ENCODE measurements around the gene ATE1. TPM values are rescaled to one million over a fixed set of nuclear protein-coding genes. Genes with fewer than 3 reads are reported as not detected.

ATE1 gene
- total RNA-seq, 2 experiments from 2014 or later: 26.6 to 28.1 TPM

GRCh38 chr10:121739114-121739513, 188.7 kb downstream of the ATE1 start:
- CTCF ChIA-PET: no interaction called here
- ATAC-seq (no peak), DNase-seq (no peak)
- Mint-ChIP-seq H3K4me1 (peaks cover 11% of the 10 kb centered on the region), H3K9me3 (ENCODE audit: low read depth) (no peaks in the 10 kb centered on the region), H3K36me3 (peaks cover 7% of the 10 kb centered on the region), H3K27me3 (peaks cover 34% of the 10 kb centered on the region), H3K4me3 (no peak overlapping the region), H3K27ac (no peak overlapping the region)

- CTCF ChIA-PET: interaction anchor here (0.8 kb wide), 1 partner anchor 787 kb away, joined by 3 read pairs; no protein-coding TSS in a partner anchor
- Mint-ChIP-seq H3K4me3 (no peak overlapping the region), H3K9me3 (ENCODE audit: low read depth) (no peaks in the 10 kb centered on the region), H3K36me3 (peaks cover 5% of the 10 kb centered on the region), H3K27ac (no peak overlapping the region), H3K27me3 (peaks cover 40% of the 10 kb centered on the region), H3K4me1 (peaks cover 11% of the 10 kb centered on the region)
- DNase-seq: no peak
- ATAC-seq: no peak
Measured at GRCh38 chr10:121736315-121737130, 191.3 kb downstream of the ATE1 start.

GRCh38 chr10:121735263-121735662, 192.6 kb downstream of the ATE1 start:
- CTCF ChIA-PET: interaction anchor here (0.6 kb wide), 1 partner anchor 184 kb away, joined by 3 read pairs; no protein-coding TSS in a partner anchor

GRCh38 chr10:121734589-121735045, 193.2 kb downstream of the ATE1 start:
- Mint-ChIP-seq H3K9me3 (ENCODE audit: low read depth) (no peaks in the 10 kb centered on the region), H3K4me3 (no peak overlapping the region), H3K36me3 (no peaks in the 10 kb centered on the region), H3K27me3 (peaks cover 40% of the 10 kb centered on the region), H3K27ac (no peak overlapping the region), H3K4me1 (peaks cover 8% of the 10 kb centered on the region)
- no peak for ATAC-seq
- CTCF ChIA-PET: interaction anchor here (0.6 to 2.4 kb wide), 5 partner anchors 185 to 1325 kb away, joined by 3 to 8 read pairs (median 3); no protein-coding TSS in a partner anchor
- DNase-seq: no peak

More at GRCh38 chr10:121735263-121735662, 192.6 kb downstream of the ATE1 start:
- DNase-seq (no peak), ATAC-seq (no peak)
- no peaks in the 10 kb centered on the region for H3K9me3 Mint-ChIP-seq (ENCODE audit: low read depth)
- peaks cover 40% of the 10 kb centered on the region for H3K27me3 Mint-ChIP-seq
- H3K4me3 Mint-ChIP-seq: no peak overlapping the region
- H3K27ac Mint-ChIP-seq: no peak overlapping the region
- H3K36me3 Mint-ChIP-seq: no peaks in the 10 kb centered on the region
- H3K4me1 Mint-ChIP-seq: peaks cover 8% of the 10 kb centered on the region

GRCh38 chr10:121732656-121733445, 195.0 kb downstream of the ATE1 start:
- ATAC-seq (no peak), DNase-seq (no peak)
- no peaks in the 10 kb centered on the region for H3K9me3 Mint-ChIP-seq (ENCODE audit: low read depth)
- H3K4me1 Mint-ChIP-seq: peaks cover 2% of the 10 kb centered on the region
- no peaks in the 10 kb centered on the region for H3K36me3 Mint-ChIP-seq
- H3K4me3 Mint-ChIP-seq: no peak overlapping the region
- CTCF ChIA-PET: interaction anchor here (2.4 kb wide), 1 partner anchor 784 kb away, joined by 8 read pairs; no protein-coding TSS in a partner anchor
- H3K27me3 Mint-ChIP-seq: peaks cover 35% of the 10 kb centered on the region
- no peak overlapping the region for H3K27ac Mint-ChIP-seq

GRCh38 chr10:121732172-121732571, 195.7 kb downstream of the ATE1 start:
- ATAC-seq (no peak), DNase-seq (no peak)
- Mint-ChIP-seq H3K27me3 (peaks cover 31% of the 10 kb centered on the region), H3K4me3 (no peak overlapping the region), H3K36me3 (no peaks in the 10 kb centered on the region), H3K4me1 (no peaks in the 10 kb centered on the region), H3K9me3 (ENCODE audit: low read depth) (no peaks in the 10 kb centered on the region), H3K27ac (no peak overlapping the region)
- CTCF ChIA-PET: no interaction called here

- H3K36me3 Mint-ChIP-seq: no peaks in the 10 kb centered on the region
- ATAC-seq (no peak), DNase-seq (no peak)
- no peak overlapping the region for H3K27ac Mint-ChIP-seq
- no peaks in the 10 kb centered on the region for H3K9me3 Mint-ChIP-seq (ENCODE audit: low read depth)
- no peak overlapping the region for H3K4me3 Mint-ChIP-seq
- H3K27me3 Mint-ChIP-seq: peaks cover 4% of the 10 kb centered on the region
- CTCF ChIA-PET: no interaction called here
- H3K4me1 Mint-ChIP-seq: no peaks in the 10 kb centered on the region
Measured at GRCh38 chr10:121724282-121724681, 203.5 kb downstream of the ATE1 start.

- Mint-ChIP-seq H3K4me3 (no peak overlapping the region), H3K9me3 (ENCODE audit: low read depth) (no peaks in the 10 kb centered on the region), H3K4me1 (no peaks in the 10 kb centered on the region), H3K27me3 (peaks cover 4% of the 10 kb centered on the region), H3K36me3 (no peaks in the 10 kb centered on the region), H3K27ac (no peak overlapping the region)
- no peak for DNase-seq
- ATAC-seq: no peak
- CTCF ChIA-PET: no interaction called here
Measured at GRCh38 chr10:121722665-121723064, 205.2 kb downstream of the ATE1 start.

GRCh38 chr10:121721257-121721656, 206.6 kb downstream of the ATE1 start:
- DNase-seq: no peak
- Mint-ChIP-seq H3K4me1 (no peaks in the 10 kb centered on the region), H3K4me3 (no peak overlapping the region), H3K27me3 (peaks cover 8% of the 10 kb centered on the region), H3K9me3 (ENCODE audit: low read depth) (no peaks in the 10 kb centered on the region), H3K36me3 (no peaks in the 10 kb centered on the region), H3K27ac (no peak overlapping the region)
- CTCF ChIA-PET: interaction anchor here (0.6 kb wide), 1 partner anchor 446 kb away, joined by 3 read pairs; no protein-coding TSS in a partner anchor
- ATAC-seq: no peak

GRCh38 chr10:121715969-121716368, 211.9 kb downstream of the ATE1 start:
- ATAC-seq (no peak), DNase-seq (no peak)
- Mint-ChIP-seq H3K27ac (no peak overlapping the region), H3K4me1 (no peaks in the 10 kb centered on the region), H3K4me3 (no peak overlapping the region), H3K36me3 (no peaks in the 10 kb centered on the region), H3K27me3 (peaks cover 4% of the 10 kb centered on the region), H3K9me3 (ENCODE audit: low read depth) (no peaks in the 10 kb centered on the region)
- CTCF ChIA-PET: no interaction called here

- Mint-ChIP-seq H3K4me1 (no peaks in the 10 kb centered on the region), H3K27ac (no peak overlapping the region), H3K9me3 (ENCODE audit: low read depth) (no peaks in the 10 kb centered on the region), H3K27me3 (peaks cover 7% of the 10 kb centered on the region), H3K36me3 (no peaks in the 10 kb centered on the region), H3K4me3 (no peak overlapping the region)
- no peak for DNase-seq
- ATAC-seq: no peak
- CTCF ChIA-PET: no interaction called here
Measured at GRCh38 chr10:121715076-121715475, 212.8 kb downstream of the ATE1 start.

- Mint-ChIP-seq H3K4me3 (no peak overlapping the region), H3K27ac (no peak overlapping the region), H3K36me3 (no peaks in the 10 kb centered on the region), H3K9me3 (ENCODE audit: low read depth) (no peaks in the 10 kb centered on the region), H3K4me1 (no peaks in the 10 kb centered on the region), H3K27me3 (peaks cover 19% of the 10 kb centered on the region)
- CTCF ChIA-PET: no interaction called here
- DNase-seq: no peak
- no peak for ATAC-seq
Measured at GRCh38 chr10:121713486-121713885, 214.3 kb downstream of the ATE1 start.

GRCh38 chr10:121710971-121711370, 216.9 kb downstream of the ATE1 start:
- no peak overlapping the region for H3K27ac Mint-ChIP-seq
- no peak for ATAC-seq
- H3K27me3 Mint-ChIP-seq: peaks cover 15% of the 10 kb centered on the region
- DNase-seq: no peak
- no peaks in the 10 kb centered on the region for H3K36me3 Mint-ChIP-seq
- CTCF ChIA-PET: no interaction called here
- H3K4me1 Mint-ChIP-seq: no peaks in the 10 kb centered on the region
- no peaks in the 10 kb centered on the region for H3K9me3 Mint-ChIP-seq (ENCODE audit: low read depth)
- no peak overlapping the region for H3K4me3 Mint-ChIP-seq

Data from activated CD8-positive, alpha-beta memory T cell treated with anti-CD3 and anti-CD28 coated beads, Interleukin-2, amount 10 ng/mL, durations not matched to agents 7 days and 5 days (primary cell).